Measurements from ENCODE around the gene TMEM156.
A peak's percentile ranks its signal among the peaks of the same experiment; 100 is the strongest.

TMEM156 gene

DNA sequence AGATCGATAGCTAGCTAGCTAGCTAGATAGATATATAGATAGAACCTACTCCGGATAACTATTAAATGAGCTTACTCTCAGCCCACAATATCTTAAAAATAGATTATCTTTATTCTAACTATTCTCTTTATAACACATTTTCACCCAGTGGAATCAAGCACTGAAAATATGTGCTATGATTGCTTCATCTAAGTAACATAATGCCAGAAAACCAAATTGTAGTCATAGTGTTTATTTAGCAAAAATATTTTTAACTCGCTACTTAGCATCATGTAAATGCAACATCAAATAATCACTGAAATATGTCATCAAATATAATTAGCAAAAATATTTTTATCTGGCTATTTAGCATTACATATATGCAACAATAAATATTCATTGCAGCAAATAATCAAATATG is 1.5 kb downstream of the TMEM156 start:
- no peak for DNase-seq (ENCODE audit: low spot score)
- TF ChIP-seq, protein P1, sequence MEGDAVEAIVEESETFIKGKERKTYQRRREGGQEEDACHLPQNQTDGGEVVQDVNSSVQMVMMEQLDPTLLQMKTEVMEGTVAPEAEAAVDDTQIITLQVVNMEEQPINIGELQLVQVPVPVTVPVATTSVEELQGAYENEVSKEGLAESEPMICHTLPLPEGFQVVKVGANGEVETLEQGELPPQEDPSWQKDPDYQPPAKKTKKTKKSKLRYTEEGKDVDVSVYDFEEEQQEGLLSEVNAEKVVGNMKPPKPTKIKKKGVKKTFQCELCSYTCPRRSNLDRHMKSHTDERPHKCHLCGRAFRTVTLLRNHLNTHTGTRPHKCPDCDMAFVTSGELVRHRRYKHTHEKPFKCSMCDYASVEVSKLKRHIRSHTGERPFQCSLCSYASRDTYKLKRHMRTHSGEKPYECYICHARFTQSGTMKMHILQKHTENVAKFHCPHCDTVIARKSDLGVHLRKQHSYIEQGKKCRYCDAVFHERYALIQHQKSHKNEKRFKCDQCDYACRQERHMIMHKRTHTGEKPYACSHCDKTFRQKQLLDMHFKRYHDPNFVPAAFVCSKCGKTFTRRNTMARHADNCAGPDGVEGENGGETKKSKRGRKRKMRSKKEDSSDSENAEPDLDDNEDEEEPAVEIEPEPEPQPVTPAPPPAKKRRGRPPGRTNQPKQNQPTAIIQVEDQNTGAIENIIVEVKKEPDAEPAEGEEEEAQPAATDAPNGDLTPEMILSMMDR (IDR thresholded peaks at IDR 0.05; ENCODE audit: extremely low read depth, missing control alignments), result no peak

DNA sequence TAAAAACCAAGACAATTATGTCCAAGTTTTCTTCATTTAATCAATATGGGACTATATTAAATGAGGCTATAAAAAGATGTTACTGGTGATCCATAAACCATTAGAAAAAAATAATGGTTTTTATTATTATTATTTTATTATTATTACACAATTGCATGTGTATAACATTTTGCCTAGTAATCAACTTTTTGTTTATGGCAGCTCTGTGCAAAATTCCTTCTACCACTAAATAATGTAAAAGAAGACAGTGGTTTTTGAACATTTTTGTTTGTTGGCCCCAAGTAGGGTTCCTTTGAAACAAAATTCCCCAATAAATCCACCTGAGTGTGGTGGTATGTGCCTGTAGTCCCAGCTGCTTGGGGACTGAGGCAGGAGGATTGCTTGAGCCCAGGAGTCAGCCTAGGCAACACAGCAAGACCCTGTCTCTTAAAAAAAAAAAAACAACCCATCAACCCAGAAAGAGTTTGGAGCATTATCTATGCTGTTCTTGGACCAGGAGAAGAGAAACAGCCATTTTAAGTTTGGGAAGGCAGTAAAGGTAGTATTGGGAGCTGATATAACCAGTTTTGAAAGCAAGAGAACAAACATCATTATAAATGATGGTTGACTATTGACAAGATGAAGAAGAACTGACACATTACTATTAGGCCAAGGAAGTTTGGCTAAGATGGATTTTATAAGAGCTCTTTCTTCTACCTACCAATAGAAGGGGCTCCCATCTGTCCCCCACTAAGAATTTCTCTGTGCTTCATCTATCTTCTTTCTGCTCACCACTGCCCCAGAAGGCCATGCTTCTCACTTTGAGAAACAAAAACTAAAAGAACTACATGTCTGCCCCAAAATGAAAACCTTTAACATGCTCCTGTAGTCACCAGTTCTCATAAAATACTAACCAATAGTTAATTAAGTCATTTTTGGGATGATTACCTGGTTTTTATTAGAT is 2.2 kb downstream of the TMEM156 start:
- TF ChIP-seq, protein P1 (IDR thresholded peaks at IDR 0.05; ENCODE audit: extremely low read depth, missing control alignments), result no peak
- DNase-seq (ENCODE audit: low spot score), result peak; percentile 33

DNA sequence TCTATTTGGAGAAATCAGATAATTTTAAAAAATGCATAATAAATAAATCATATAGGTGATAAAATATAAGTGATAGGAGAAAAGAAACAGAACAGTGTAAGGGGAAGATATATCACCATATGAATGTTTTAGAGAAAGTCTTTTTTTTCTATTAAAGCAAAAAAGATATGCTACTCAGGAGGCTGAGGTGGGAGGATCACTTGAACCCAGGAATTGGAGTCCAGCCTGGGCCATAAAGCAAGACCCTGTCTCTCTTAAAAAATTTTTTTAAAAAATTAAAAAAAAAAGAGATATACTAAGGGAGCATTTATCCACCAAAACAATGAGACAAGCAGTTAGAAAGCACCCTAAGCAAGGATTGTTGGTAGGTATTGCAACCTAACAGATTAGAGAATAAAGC is 6.1 kb downstream of the TMEM156 start:
- TF ChIP-seq, protein P1 (IDR thresholded peaks at IDR 0.05; ENCODE audit: extremely low read depth, missing control alignments), result no peak
- DNase-seq (ENCODE audit: low spot score), result no peak

DNA sequence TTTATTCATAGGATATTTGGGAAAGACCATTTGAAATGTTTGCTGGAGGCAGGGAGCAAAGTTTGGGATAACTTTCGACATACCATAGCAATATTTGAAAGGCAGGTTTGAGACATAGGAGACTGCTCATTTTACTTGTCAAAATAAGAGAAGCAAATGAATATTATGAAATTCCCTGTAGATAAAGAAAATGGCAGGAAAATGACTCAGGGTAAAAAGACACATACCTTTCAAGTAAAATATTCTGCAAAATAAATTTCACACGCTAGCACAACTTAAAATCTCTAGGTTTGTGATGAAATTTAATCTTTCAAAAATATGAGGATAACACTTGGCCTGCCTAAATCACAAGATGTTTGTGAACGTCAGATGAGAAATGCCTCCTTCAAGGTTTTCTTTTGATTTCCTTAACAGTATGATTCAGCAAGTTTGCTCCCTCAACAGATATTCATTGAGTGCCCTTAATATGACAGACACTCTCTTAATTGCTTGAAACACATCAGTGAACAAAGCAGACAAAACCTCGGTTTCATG is 6.6 kb downstream of the TMEM156 start:
- TF ChIP-seq, protein P1 (IDR thresholded peaks at IDR 0.05; ENCODE audit: extremely low read depth, missing control alignments), result no peak
- DNase-seq (ENCODE audit: low spot score), result no peak

DNA sequence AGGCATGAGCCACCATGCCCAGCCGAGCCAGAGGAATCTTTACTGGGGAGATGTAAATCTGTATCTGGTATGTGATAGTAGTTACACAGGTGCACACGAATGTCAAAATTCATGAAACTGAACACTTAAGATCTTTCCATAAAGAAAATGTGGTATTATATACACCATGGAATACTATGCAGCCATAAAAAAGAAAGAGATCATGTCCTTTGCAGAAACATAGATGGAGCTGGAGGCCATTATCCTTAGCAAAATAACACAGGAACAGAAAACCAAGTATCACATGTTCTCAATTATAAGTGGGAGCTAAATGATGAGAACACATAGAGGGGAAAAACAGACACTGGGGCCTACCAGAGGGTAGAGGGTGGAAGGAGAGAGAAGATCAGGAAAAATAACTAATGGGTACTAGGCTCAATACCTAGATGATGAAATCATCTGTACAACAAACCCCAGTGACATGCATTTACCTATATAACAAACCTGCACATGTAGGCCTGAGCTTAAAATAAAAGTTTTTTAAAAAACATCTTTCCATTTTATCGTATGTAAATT is 7.8 kb downstream of the TMEM156 start:
- DNase-seq (ENCODE audit: low spot score), result no peak
- TF ChIP-seq, protein P1 (IDR thresholded peaks at IDR 0.05; ENCODE audit: extremely low read depth, missing control alignments), result no peak

DNA sequence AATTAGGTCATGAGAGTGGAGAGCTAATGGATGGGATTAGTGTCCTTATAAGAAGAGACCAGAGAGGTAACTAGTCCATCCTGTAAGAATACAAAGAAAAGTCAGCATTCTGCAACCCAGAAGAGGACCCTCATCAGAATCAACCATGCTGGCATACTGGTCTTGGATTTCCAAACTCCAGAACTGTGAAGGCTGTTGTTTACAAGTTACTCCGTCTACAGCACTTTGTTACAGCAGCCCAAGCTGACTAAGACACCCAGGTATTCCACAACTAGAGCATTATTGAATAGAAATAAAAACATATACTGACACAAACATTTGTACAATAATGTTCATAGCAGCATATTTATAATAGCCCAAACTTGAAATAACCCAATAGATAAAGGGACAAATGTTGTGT is 9.2 kb downstream of the TMEM156 start:
- no peak for DNase-seq (ENCODE audit: low spot score)
- TF ChIP-seq, protein P1 (IDR thresholded peaks at IDR 0.05; ENCODE audit: extremely low read depth, missing control alignments), result no peak

DNA sequence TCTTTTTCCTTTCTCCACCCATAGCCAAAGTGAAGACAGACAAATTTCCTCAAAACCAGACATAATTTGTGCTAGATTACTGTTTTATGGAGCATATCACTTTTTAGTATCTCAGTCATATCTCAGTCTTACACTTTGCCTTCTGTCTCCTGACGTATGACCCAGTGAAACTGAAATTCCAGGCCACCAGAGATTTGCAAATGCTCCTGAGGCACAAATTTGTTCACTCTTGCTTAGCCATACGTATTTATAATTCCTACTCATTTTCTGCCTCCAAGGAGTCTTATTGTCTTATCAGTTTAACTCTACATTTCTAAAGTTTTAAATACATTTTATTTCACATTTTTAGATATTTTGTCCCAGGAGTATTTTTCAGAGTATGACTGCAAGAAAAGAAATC is 10.0 kb downstream of the TMEM156 start:
- TF ChIP-seq, protein P1 (IDR thresholded peaks at IDR 0.05; ENCODE audit: extremely low read depth, missing control alignments), result no peak
- DNase-seq (ENCODE audit: low spot score), result no peak
